GM21447 (cell line): ENCODE data around the gene HPF1.
"Not testable (repeated sequence)": the region's sequence is repeated elsewhere in the genome, so short reads cannot be mapped to it uniquely, and the experiment has no call there.

Source experiments
- ATAC-seq: cut with Tn5 transposase; IDR thresholded peaks from one replicate; pipeline ENCODE4 v1.9.1; 2021; ENCODE audit not compliant: unreplicated experiment

HPF1 gene

DNA sequence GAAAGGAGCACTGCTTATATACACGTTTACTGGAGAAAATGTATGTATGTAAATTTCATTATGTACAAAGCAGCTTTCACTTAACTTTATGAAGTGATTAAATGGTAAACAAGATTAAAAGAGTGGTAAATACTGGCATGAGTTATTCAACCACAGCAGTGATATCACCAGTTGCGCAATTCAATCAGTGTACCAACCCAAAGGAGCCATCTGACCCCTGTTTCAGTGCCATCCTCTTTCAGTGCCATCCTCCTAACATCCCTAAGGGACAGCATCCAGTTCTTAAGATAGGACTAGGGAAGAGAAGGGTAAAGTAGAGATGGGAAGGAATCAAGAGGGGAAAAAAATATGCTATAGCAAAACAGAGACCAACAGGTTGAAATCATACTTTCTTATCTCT, 16.2 kb downstream of the HPF1 start:
- ATAC-seq: no peak

DNA sequence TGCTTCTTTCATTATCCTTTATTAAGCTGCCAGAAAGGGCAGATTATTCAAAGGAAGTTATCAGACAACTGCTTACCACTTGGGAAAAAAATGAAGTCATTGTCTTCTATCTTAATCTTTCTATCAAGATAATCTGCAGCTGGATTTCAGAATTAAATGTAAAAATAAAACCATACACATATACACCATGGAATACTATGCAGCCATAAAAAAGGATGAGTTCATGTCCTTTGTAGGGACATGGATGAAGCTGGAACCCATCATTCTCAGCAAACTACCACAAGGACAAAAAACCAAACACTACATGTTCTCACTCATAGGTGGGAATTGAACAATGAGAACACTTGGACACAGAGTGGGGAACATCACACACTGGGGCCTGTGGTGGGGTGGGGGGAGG, 19.1 kb downstream of the HPF1 start:
- not testable (repeated sequence) for ATAC-seq

DNA sequence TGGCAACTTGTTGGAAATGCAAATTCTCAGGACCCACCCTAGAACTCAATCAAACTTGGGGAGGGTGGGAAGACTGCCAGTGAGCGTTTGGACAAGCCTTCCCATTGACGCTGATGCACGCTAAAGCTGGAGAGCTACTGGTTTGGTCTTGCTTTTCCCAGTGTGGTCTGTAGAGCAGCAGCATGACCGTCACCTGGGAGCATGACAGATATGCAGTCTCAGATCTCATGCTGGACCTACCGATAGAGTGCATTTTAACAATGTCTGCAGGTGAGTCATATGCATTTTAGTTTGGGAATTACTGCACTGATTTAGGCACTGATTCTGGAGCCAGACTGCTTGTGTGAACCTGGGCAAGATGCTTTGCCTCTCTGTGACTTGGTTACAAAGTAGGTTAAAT, 27.2 kb downstream of the HPF1 start:
- no peak for ATAC-seq

DNA sequence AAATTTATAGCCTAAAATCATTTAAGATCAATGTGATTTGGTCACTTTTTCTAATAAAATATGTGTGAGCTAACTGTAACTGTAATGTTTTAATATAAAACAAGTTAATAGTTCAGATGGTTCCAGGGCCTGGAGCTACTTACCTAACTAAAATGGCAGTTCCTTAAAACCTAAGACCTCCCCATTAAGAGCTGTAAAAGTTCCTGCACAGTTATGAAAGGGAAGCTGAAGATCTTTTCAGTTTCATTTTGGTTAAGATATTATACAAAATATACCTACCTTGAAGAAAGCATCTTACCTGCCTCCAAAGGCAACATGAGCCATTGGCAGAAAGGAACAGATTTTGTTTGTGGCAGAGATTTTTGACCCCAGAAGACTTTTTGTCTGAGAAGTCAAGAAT, 30.1 kb downstream of the HPF1 start:
- no peak for ATAC-seq

DNA sequence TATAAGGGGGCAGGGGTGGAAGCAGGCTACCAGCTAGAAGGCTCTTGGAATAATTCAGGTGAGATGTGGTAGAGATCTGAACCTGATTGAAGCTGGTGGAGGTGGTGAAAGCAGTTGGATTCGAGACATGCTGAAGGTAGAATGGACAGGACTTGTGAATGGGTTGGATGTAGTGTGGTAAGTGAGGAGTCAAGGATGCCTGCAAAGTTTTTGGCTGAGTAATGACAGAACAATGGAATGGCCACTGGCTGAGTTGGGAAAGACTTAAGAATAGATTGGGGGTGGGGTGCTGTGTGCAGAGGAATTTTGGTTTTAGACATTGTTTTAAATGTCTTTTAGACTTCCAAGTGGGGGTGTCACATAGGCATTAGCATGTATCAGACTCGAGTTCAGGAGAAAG, 33.5 kb downstream of the HPF1 start:
- ATAC-seq: no peak

DNA sequence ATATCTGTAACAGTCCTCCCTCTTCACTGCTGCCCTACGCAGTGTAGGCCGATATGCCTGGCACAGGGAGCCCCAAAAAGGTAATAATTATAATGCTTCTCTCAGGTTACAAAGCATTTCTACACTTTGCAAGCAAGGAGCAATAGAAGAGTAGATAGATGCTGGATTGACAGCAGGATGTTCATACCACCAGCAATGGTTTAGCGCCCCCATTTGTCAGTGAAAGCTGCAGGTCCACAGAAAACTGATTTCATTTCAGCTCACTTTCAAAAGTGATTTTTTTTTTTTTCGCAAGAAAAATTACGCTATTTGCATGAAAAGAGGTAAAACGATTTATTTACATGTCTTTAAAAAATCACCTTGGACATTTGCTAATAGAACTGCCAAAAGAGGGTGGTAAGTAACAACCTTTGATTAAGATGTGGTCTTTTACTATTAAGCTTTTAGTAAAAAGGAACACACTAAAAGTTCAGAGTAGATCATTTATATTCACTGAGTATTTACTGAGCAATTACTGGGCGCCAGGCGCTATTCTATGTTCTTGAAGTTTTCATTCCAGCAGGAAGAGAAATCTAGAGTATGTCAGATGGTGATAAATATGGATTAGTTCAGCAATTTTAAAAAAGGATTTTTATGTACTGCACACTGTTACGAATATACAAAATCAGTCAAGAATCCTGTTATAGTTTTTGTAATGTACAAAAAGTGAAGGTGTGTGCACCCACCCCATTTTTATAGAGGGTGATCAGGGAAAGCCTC, 34.4 kb downstream of the HPF1 start:
- ATAC-seq: no peak

DNA sequence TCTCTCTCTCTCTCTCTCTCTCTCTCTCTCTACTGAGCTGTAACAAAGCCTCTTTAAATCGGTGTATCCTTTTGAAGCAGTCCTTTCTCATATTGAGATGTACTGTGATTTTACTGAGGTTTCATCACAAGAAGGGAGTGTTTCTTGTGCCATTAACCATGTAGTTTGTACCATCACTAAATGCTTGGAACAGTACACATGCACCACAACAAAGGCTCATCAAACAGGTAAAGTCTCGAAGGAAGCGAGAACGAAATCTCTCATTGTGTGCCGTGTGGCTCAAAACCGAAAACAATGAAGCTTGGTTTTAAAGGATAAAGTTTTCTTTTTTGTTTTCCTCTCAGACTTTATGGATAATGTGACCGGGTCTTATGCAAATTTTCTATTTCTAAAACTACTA, 37.2 kb downstream of the HPF1 start:
- no peak for ATAC-seq

DNA sequence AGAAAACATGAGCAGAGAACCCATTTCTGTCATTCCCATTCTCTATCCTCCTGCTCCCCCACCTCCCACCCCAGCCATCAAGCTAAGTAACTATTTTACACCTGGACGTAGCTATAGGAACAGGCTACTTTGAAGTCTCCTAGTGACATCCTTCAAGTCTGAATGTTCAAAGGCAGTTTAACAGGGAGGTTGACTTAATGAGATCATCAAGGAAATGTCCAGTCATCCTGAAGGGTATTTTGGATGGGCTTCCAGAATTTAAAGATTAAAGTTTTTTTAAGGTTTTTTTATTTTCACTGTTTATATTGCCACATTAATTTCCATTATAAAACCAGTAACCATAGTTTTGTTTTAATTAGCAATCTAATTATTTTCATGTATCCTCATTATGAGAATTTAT, 41.1 kb downstream of the HPF1 start:
- no peak for ATAC-seq

DNA sequence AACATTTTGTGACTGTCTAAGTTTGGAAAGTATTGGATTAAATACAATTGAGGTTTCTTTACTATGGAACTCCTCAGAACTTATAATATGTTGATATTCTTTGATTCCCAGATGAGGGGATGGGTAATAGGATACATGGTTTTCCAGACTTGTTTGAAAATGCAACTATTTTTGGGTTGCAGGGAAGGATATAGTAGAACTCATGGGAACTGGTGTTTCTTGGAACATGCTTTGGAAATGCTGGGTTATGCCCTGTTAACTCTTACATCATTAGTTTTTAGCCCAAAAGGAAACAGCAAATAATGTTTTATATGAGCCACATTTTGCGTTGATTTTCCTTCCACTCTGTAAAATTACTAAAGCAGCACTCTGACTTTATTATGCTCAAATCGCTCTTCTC, 41.9 kb downstream of the HPF1 start:
- ATAC-seq: no peak

DNA sequence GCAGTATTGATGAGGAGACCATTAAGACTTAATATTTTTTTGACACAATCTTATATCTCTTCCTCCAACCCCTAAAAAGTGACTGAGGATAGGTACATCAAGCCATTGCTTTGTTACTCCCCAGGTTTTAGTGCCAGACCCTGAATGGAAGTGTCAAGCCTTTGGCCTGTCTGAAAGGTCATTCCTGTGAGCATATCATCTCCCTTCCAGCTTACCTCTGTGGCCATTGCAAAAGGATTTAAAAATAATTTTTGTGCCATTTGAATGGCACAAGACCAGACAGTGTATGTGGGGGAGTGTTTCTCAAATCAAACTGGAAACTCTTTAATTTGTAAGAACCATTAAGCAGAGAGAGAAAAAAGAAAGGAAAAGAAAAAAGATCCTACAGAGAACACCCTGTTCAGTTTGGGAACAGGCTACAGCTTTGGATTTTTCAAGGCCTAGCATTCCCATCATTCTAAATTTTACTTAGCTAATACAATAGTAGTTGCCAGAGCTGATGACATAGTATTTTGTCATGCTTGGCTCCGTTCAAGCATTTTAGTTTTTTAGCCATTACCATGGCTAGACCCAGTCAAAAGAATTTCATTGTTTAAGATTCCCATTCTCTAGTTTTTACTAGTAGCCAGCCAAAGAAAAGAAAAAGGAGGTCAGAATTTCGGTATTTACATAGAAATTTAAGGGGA, 49.6 kb downstream of the HPF1 start:
- no peak for ATAC-seq

DNA sequence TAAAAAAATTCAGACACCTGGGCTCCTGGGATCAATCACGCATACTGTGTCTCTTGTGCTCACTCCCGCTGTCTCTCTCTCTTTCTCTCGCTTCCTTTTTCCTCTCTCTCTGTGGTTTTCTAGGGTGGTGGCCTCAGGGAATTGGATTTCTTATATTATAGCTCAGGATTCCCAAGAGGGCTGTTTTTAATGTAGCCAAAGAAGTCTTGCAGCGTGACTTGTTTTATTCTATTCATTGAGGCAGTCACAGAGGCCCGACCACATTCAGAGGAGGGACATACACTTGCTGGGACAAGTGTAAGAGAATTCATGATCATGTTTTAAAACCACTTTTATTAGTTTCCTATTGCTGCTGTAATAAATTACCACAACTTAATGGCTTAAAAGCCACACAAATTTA, 59.4 kb downstream of the HPF1 start:
- no peak for ATAC-seq

DNA sequence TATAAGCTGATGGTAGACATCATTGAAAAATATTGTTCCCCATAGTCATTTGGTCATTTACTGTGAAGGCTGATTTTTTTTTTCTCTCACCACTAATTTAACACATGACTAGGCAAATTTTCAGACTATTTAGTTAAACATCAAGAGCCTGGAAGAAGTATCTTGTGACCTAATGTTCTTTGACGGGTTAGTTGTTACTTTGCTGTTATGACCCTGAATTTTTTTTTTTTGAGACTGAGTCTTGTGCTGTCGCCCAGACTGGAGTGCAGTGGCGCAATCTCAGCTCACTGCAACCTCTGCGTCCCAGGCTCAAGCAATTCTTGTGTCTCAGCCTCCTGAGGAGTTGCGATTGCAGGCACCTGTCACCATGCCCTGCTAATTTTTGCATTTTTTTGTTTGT, 67.0 kb downstream of the HPF1 start:
- no peak for ATAC-seq

DNA sequence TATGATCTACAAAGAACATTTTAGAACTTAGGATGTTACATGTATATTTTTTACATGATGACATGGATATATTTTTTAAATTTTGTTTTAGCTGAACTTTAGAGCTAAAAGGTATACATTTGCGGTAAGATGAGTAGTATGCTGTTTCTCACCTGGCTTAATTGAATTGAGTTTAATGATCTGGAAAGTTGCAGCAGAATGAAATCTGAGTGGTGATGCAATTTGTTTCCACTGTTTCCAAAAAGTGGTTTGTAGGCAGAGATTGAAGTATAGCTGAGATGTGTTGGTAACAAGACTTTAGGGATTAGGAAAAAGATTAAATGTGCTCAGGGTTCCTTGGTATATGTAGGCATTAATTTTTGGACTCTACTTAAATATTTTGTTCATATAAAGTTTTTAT, 68.1 kb downstream of the HPF1 start:
- ATAC-seq: no peak

DNA sequence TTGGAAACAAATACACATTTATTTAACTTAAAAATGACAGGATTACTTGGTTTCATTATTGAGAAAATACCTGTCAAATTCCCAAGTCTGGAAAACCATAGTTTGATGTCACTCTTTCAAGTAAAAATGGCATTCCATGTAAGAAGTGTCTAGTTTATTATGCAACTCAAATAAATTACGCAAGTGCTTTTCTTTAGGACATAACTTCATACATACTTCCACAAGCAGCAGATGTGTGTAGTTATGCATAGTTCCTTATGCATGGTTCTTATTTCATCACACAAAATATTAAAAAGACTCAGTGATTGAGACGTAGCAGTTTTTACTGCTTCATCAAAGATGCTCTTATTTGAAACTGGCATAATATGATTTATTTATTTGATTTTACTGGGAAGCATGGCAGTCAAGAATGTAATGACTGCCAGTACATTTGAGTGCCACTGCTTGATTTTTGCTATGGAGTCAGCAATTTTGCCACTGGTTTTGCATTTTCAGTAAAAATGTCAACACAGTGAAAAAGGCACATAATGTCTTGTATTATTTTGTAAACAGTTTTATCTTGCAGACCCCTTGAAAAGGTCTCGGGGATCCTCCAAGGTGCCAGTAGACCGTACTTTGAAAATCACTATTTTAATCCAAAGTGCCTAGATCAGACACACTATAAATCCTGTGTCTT, 75.2 kb downstream of the HPF1 start:
- ATAC-seq: no peak
